ENCODE results near the gene CACUL1.
A peak's percentile ranks its signal among the peaks of the same experiment; 100 is the strongest.
"Not testable (repeated sequence)": the region's sequence is repeated elsewhere in the genome, so short reads cannot be mapped to it uniquely, and the experiment has no call there.

Gene CACUL1

DNA sequence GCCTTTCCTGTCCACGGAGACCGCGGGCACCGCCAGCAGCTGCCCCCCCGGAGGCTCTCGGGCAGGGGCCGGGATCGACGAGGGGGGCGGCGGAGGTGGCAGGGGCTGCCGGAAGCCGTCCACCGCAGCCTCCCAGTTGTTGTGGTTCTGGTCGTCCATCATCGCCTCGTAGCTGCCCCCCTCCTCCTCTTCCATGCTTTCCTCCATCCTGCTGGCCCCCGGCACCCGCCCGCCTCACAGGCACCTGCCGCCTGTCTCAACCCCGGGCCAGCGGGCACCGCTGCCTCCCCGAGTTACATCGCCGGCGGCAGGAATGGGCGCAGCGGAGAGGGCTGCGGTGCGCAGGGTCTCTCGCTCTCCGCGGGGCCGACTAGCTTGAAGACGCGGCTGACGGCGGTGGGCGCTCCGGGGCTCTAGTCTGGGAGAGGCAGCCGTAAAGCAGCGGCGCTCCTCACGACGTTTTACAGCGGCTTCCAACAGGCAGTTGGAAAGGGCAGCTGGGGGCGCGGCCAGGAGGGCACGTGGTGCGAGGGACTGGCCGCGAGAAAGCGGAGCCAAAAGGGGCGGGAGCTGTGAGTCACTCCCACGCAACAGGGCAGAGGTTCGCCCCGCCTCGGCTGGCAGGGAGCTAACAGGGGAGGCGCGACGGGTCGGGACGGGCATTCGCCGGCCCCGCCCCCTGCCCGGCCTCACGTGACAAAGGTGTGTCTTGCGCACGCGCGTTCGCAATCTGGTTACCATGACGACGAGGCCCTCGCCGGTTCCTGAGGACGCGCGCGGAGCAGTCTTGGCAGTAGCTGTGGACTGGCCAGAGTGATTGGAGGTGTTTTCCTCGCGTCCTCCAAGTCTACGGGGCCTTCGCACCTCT, at the start of gene CACUL1:
Gene CACUL1, minus strand, starts transcription at position 415 of the 868 bp plus-strand sequence. Its CDS starts 208 bp downstream, at position 207.
- peak; percentile 100 for DNase-seq

- no peak for DNase-seq
Observed at GRCh38 chr10:118804262-118804773, 49.5 kb upstream of the CACUL1 start.

DNA sequence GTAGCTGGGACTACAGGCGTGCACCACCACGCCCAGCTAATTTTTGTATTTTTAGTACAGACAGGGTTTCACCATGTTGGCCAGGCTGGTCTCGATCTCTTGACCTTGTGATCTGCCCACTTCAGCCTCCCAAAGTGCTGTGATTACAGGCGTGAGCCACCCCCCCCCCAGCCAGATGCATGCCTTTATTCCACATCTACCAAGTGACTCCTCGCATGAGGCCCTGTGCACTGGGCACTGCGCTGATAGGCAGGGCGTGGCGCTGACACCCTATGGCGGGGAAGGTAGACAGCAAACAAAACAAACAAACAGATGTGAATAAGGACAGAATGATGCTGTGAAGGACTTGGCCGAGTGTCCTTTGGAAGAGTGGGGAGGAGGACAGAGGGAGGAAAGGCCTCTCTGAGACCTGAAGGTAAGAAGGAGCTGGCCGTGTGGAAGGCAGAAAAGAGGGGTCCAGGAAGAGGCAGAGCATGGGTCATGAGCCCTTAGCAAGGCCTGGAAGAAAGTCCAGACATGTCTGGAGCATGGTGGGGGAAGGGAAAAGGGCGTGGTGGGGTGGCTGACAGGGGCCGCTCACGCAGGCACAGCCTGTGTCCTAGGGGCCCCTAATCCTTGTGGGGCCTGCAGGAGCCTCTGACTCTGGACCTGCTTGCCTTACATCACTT, 47.5 kb upstream of the CACUL1 start:
- DNase-seq, result no peak

- peak; percentile 15 for DNase-seq
Observed at GRCh38 chr10:118800920-118801319, 46.1 kb upstream of the CACUL1 start.

GRCh38 chr10:118799777-118800176, 45.0 kb upstream of the CACUL1 start:
- DNase-seq, result no peak

GRCh38 chr10:118798231-118798662, 43.5 kb upstream of the CACUL1 start:
- no peak for DNase-seq

GRCh38 chr10:118794971-118795370, 40.2 kb upstream of the CACUL1 start:
- not testable (repeated sequence) for DNase-seq

DNA sequence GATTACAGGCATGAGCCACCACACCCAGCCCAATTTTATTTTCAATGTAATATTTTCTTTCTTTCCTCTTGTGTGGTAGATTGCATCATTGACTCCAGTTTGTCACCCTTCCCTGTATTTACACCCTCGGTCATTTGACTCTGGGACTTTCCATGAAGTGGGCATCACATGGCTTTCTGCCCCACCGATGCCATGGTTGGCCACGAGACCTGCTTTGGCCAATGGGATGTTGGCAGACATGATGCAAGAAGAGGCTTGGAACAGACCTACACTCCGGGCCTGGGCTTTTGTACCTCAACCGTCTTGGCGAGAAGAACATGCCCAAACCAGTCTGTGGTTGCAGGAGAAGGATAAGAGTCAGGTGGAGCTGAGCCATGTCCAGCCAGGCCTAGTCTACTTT, 38.8 kb upstream of the CACUL1 start:
- DNase-seq, result peak; percentile 19

- peak; percentile 16 for DNase-seq
Observed at GRCh38 chr10:118792526-118792925, 37.8 kb upstream of the CACUL1 start.

DNA sequence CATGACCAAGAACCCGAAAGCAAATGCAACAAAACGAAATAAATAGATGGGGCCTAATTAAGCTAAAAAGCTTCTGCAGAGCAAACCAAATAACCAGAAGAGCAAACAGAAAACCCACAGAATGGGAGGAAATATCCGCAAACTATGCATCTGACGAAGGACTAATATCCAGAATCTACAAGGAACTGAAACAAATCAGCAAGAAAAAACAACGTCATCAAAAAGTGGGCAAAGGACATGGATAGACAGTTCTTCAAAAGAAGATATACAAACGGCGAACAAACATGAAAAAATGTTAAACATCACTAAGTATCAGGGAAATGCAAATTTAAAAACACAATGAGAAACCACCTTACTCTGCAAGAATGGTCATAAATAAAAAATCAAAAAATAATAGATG, 35.3 kb upstream of the CACUL1 start:
- DNase-seq, result no peak

DNA sequence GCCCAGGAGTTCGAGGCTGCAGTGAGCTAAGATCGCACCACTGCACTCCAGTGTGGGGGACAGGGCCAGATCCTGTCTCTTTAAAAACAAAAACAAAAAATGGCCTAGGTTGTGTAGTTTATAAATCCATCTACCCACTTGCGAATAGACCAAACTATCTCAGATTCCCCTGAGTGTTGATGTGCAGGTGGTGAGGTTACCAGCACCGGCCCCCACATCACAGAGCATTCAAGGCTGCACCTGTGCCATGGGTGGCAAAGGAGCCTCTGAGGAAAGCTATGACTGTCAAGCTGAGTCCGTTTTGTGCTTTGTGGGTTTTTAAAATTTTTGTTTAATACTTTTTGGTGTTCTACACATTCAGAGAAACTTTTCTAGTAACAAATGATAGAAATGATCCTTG, 30.8 kb upstream of the CACUL1 start:
- DNase-seq, result no peak

DNA sequence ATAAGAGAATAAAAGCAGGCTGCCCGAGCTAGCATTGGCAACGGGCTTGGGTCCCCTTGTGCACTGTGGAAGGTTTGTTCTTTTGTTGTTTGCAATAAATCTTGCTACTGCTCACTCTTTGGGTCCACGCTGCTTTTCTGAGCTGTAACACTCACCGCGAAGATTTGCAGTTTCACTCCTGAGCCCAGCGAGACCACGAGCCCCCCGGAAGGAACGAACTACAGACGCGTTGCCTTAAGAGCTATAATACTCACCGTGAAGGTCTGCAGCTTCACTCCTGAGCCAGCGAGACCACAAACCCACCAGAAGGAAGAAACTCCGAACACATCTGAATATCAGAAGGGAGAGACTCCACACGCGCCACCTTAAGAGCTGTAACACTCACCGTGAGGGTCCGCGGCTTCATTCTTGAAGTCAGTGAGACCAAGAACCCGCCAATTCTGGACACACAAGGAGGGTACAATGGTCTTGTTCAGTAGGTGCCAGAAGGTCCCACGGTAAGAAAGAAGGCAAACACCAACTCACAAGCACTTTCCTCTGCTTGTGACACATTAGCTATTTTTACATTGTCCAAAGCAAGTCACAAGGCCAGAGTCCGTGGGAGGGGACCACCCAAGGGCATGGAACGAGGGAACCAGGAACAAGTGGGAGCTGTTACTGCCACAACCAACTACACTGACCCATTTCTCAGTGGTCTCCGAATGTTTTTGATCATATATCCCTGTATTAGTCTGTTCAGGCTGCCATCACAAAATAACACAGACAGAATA, 29.2 kb upstream of the CACUL1 start:
- no peak for DNase-seq

DNA sequence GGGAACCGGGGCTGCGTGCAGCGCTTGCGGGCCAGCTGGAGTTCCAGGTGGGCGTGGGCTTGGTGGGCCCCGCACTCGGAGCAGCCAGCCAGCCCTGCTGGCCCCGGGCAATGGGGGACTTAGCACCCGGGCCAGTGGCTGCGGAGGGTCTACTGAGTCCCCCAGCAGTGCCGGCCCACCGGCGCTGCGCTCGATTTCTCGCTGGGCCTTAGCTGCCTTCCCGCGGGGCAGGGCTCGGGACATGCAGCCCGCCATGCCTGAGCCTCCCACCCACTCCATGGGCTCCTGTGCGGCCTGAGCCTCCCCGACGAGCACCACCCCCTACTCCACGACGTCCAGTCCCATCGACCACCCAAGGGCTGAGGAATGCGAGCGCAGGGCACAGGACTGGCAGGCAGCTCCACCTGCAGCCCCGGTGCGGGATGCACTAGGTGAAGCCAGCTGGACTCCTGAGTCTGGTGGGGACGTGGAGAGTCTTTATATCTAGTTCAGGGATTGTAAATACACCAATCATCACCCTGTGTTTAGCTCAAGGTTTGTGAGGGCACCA, 28.2 kb upstream of the CACUL1 start:
- DNase-seq, result not testable (repeated sequence)

GRCh38 chr10:118781541-118781940, 26.8 kb upstream of the CACUL1 start:
- DNase-seq, result no peak

GRCh38 chr10:118778727-118779126, 24.0 kb upstream of the CACUL1 start:
- DNase-seq, result no peak

DNA sequence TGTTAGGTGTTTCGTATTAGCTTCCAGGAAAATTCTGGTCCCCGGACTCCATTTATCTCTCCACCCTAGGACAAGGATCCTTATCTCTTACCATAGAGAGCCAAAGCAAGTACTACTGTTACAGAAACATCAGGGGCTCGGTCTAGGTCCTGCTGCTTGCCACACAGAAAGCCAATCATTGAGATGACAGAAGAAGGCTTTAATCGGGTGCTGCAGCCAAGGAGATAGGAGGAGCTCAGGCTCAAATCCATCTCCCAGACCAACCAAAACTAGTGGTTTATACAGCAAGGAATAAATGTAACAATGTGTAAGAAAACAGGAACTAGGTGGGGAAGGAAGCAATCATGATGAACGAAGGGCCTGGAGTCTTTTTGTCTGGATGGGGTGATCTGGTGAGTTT, 22.2 kb upstream of the CACUL1 start:
- DNase-seq, result no peak

GRCh38 chr10:118776033-118776432, 21.3 kb upstream of the CACUL1 start:
- no peak for DNase-seq

- DNase-seq, result no peak
Observed at GRCh38 chr10:118775478-118775877, 20.7 kb upstream of the CACUL1 start.

- DNase-seq, result no peak
Observed at GRCh38 chr10:118773041-118773440, 18.3 kb upstream of the CACUL1 start.

GRCh38 chr10:118771976-118772375, 17.2 kb upstream of the CACUL1 start:
- DNase-seq, result no peak

DNA sequence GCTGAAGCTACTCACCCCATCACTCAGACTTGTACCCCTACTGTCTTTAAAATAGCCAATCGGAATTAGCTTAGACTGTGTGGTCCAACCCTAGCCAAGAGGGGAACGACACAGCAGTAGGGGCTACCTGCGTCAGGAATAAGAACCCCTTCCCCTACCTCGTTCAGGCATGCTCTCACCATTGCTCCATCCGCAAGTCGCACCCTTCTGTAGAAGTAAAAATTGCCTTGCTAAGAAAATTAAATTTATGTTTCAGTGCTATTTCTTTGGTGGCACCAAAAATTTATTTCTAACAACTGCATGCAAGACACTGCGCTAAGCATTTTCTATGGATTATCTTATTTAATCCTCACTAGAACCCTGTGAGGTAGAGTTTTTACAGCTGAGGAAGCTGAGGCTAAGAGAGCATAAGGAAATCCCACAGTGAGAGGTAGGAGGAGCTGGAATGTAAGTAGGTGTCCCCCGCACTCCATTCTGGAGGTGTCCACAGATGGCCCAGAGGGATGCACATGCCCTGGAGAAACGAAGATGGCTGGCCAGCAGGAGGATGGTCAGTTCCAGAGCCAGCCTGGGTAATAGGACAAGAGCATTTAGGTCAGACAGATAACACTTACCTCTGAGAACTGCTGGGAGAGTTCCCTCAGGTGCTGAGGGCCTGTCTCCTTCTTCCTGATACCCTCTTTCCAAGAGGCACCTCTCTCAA, 15.3 kb upstream of the CACUL1 start:
- DNase-seq, result no peak
